Occipital lobe (tissue), 2 donors: ENCODE data around the gene VIL1. TPM values are rescaled to one million over a fixed set of nuclear protein-coding genes. Genes with fewer than 3 reads are reported as not detected.

Experiments
- DNase-seq: peaks from one replicate; lab custom pipeline; 2025; lab: John Stamatoyannopoulos, UW
- total RNA-seq: library from RNA; depleted of rRNA; stranded (reverse); fragments of >200 nt; gene quantifications from one replicate; pipeline ENCODE4 v1.2.3, GENCODE V29; 2014

VIL1 gene
- not detected for total RNA-seq

GRCh38 chr2:218418717-218419458, at the start of gene VIL1:
Gene VIL1 (plus strand): TSS chr2:218419123. CDS start chr2:218423779, 4,656 bp downstream.
- no peak for DNase-seq

- no peak for DNase-seq
Measured at GRCh38 chr2:218369330-218369729, 49.6 kb upstream of the VIL1 start.

GRCh38 chr2:218370410-218371063, 48.4 kb upstream of the VIL1 start:
- DNase-seq, result no peak

GRCh38 chr2:218371983-218372350, 47.0 kb upstream of the VIL1 start:
- no peak for DNase-seq

- no peak for DNase-seq
Measured at GRCh38 chr2:218374795-218375194, 44.1 kb upstream of the VIL1 start.

- DNase-seq, result no peak
Measured at GRCh38 chr2:218375212-218375611, 43.7 kb upstream of the VIL1 start.

- DNase-seq, result no peak
Measured at GRCh38 chr2:218378053-218378452, 40.9 kb upstream of the VIL1 start.

GRCh38 chr2:218381916-218382366, 37.0 kb upstream of the VIL1 start, which contains the start of gene SLC11A1:
Gene SLC11A1 (plus strand): TSS chr2:218382273. CDS start chr2:218382369, 96 bp downstream.
- no peak for DNase-seq

GRCh38 chr2:218382785-218383184, 36.1 kb upstream of the VIL1 start:
- DNase-seq, result no peak

GRCh38 chr2:218383892-218384519, 34.9 kb upstream of the VIL1 start:
- no peak for DNase-seq

- DNase-seq, result no peak
Measured at GRCh38 chr2:218384975-218385374, 33.9 kb upstream of the VIL1 start.

- DNase-seq, result no peak
Measured at GRCh38 chr2:218386505-218387368, 32.2 kb upstream of the VIL1 start.

GRCh38 chr2:218387369-218388194, 31.3 kb upstream of the VIL1 start:
- no peak for DNase-seq

- no peak for DNase-seq
Measured at GRCh38 chr2:218389333-218390150, 29.4 kb upstream of the VIL1 start.

GRCh38 chr2:218391202-218391601, 27.7 kb upstream of the VIL1 start:
- no peak for DNase-seq

GRCh38 chr2:218392459-218392858, 26.5 kb upstream of the VIL1 start:
- DNase-seq, result no peak

- DNase-seq, result no peak
Measured at GRCh38 chr2:218392891-218393462, 25.9 kb upstream of the VIL1 start.

- DNase-seq, result no peak
Measured at GRCh38 chr2:218393750-218394290, 25.1 kb upstream of the VIL1 start.
